ENCODE measurements around the gene FARS2. TPM values are rescaled to one million over a fixed set of nuclear protein-coding genes. Genes with fewer than 3 reads are reported as not detected.

FARS2 gene
- total and polyA plus RNA-seq, 2 donors (not counting 3 experiments of a cell fraction or from before 2014, with no cell fraction given), result 20.2 to 20.5 TPM

GRCh38 chr6:5778317-5778857 lies 517.1 kb downstream of the FARS2 start:
- FAIRE-seq (no peak), DNase-seq (ENCODE audit: low read depth, low spot score) (no peak)
- dilution Hi-C loops (cut with MboI; ENCODE audit: extremely low pct_ligation_motif_present, low sequenced_read_pairs) (no loop called here), intact Hi-C loops (cut with micrococcal nuclease) (no loop called here)
- H3K9me1 ChIP-seq (replicated peaks; ENCODE audit: control insufficient read depth, extremely low read depth, insufficient read depth, low read length), result no peaks in the 10 kb centered on the region
- H4K20me1 ChIP-seq (replicated peaks; ENCODE audit: control insufficient read depth, extremely low read depth, insufficient read depth, low read length), result no peaks in the 10 kb centered on the region
- no peaks in the 10 kb centered on the region for H3K36me3 ChIP-seq (ENCODE audit: control insufficient read depth in 2 of 2, extremely low read depth in 1 of 2, insufficient read depth in 2 of 2, low read length in 2 of 2)
- no peak overlapping the region for H3K27ac ChIP-seq (ENCODE audit: insufficient read depth, low read depth, low read length)
- H2AFZ ChIP-seq (ENCODE audit: low read depth, low read length), result no peak overlapping the region
- BruUV-seq (replicated peaks), result no TSS peak
- no peaks in the 10 kb centered on the region for H3K27me3 ChIP-seq (ENCODE audit: control insufficient read depth in 2 of 2, insufficient read depth in 2 of 2, low read length in 2 of 2)
- H3K9ac ChIP-seq (replicated peaks; ENCODE audit: extremely low read depth, insufficient read depth, low read length), result no peak overlapping the region
- CTCF ChIA-PET, result interaction anchor here (1.2 kb wide), 1 partner anchor 26 kb away, joined by 3 read pairs; no protein-coding TSS in a partner anchor
- no peaks in the 10 kb centered on the region for H3K4me1 ChIP-seq (ENCODE audit: control insufficient read depth, extremely low read depth, insufficient read depth, low read length)
- POLR2A ChIA-PET, result no interaction called here
- no peaks in the 10 kb centered on the region for H3K9me3 ChIP-seq (replicated peaks; ENCODE audit: control insufficient read depth, insufficient read depth, low read length)
- H3K4me3 ChIP-seq (replicated peaks in 1 of 3; ENCODE audit: insufficient read depth in 1 of 3, low read depth in 1 of 3, low read length in 3 of 3), result no peak overlapping the region
- no peak for TF ChIP-seq POLR2A (IDR thresholded peaks at IDR 0.05; ENCODE audit: low read depth, low read length)
- TF ChIP-seq GATA2 (IDR thresholded peaks at IDR 0.05; ENCODE audit: insufficient read depth, insufficient read length, low read depth, low read length), result no peak
- no peak for TF ChIP-seq EZH2 (IDR thresholded peaks at IDR 0.05; ENCODE audit: borderline replicate concordance, low read depth, low read length, severe bottlenecking)
- no peak for TF ChIP-seq POLR2AphosphoS5 (IDR thresholded peaks at IDR 0.05; ENCODE audit: insufficient read depth, low read depth, low read length)
- no peak for TF ChIP-seq JUN (IDR thresholded peaks at IDR 0.05; ENCODE audit: borderline replicate concordance, insufficient read depth, insufficient read length, low read depth)
- TF ChIP-seq MAX (IDR thresholded peaks at IDR 0.05; ENCODE audit: insufficient read depth, insufficient read length), result no peak
- TF ChIP-seq, protein P1, sequence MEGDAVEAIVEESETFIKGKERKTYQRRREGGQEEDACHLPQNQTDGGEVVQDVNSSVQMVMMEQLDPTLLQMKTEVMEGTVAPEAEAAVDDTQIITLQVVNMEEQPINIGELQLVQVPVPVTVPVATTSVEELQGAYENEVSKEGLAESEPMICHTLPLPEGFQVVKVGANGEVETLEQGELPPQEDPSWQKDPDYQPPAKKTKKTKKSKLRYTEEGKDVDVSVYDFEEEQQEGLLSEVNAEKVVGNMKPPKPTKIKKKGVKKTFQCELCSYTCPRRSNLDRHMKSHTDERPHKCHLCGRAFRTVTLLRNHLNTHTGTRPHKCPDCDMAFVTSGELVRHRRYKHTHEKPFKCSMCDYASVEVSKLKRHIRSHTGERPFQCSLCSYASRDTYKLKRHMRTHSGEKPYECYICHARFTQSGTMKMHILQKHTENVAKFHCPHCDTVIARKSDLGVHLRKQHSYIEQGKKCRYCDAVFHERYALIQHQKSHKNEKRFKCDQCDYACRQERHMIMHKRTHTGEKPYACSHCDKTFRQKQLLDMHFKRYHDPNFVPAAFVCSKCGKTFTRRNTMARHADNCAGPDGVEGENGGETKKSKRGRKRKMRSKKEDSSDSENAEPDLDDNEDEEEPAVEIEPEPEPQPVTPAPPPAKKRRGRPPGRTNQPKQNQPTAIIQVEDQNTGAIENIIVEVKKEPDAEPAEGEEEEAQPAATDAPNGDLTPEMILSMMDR (IDR thresholded peaks at IDR 0.05; ENCODE audit: extremely low read depth in 1 of 2, insufficient read depth in 1 of 2, low read depth in 1 of 2, low read length in 2 of 2), result no peak
- no peak for TF ChIP-seq FOS (IDR thresholded peaks at IDR 0.05; ENCODE audit: borderline replicate concordance, insufficient read depth, low read length)
- TF ChIP-seq MYC (IDR thresholded peaks at IDR 0.05; ENCODE audit: low read depth, low read length), result no peak
- no peak overlapping the region for H3K4me2 ChIP-seq (ENCODE audit: insufficient read depth, low read length)
- H3K79me2 ChIP-seq (ENCODE audit: control insufficient read depth, insufficient read depth, low read length), result no peaks in the 10 kb centered on the region
